GM12875 (cell line): Measurements from ENCODE around the gene DDR1.
"Not testable (repeated sequence)": the region's sequence is repeated elsewhere in the genome, so short reads cannot be mapped to it uniquely, and the experiment has no call there.

ENCODE experiments used
- H3K4me3 ChIP-seq: one replicate; pipeline ENCODE4 v1.5.1; 2011; ENCODE audit warnings: low read depth, low read length, control low read depth
- TF ChIP-seq, protein P1 (sequence below): IDR thresholded peaks from 2 replicates; pipeline ENCODE4 v1.5.1; 2011; ENCODE audit warnings: low read depth, mild to moderate bottlenecking, control low read depth, inconsistent platforms, low read length, moderate library complexity, borderline replicate concordance; ENCODE audit not compliant: insufficient read depth

Gene DDR1

DNA sequence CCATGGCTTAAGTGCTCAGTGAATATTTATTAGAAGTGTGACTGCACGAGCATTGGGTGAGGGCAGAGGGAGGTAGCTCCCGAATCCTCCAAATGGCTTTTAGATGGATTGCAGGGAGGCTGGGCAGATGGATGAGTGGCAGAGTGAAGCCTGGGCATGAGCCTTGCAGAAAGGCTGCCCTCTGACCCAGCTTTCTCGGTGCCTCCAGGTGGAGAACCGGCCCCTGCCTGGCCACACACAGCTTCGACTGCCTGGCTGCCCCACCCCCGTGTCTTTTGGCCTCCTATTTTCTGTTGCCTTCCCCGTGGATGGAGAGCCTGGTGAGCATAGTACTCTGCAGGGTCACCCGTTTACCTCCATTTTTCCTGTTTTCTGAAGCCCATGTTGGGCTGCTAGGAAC is 33.2 kb downstream of the DDR1 start:
- H3K4me3 ChIP-seq = no peak overlapping the region
- TF ChIP-seq, protein P1, sequence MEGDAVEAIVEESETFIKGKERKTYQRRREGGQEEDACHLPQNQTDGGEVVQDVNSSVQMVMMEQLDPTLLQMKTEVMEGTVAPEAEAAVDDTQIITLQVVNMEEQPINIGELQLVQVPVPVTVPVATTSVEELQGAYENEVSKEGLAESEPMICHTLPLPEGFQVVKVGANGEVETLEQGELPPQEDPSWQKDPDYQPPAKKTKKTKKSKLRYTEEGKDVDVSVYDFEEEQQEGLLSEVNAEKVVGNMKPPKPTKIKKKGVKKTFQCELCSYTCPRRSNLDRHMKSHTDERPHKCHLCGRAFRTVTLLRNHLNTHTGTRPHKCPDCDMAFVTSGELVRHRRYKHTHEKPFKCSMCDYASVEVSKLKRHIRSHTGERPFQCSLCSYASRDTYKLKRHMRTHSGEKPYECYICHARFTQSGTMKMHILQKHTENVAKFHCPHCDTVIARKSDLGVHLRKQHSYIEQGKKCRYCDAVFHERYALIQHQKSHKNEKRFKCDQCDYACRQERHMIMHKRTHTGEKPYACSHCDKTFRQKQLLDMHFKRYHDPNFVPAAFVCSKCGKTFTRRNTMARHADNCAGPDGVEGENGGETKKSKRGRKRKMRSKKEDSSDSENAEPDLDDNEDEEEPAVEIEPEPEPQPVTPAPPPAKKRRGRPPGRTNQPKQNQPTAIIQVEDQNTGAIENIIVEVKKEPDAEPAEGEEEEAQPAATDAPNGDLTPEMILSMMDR = no peak

DNA sequence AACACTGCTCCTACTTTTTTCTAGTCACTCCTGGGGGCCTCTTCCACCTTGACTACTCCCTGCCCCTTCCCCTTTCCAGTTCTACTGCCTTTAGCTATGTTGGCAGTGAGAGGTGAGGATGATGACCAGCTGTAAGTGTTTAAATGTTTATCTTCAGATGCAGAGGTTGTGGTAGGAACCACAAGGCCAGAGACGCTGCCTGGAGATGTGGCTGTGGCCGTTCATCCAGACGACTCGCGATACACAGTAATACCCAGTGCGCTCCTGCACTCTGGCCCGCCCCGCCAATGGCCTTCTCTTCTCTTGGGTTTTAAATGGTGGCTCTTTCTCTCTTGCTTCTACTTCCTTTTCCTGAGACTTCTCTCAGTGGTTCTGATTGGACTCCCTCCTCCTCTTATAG is 34.4 kb downstream of the DDR1 start:
- TF ChIP-seq, protein P1 = no peak
- H3K4me3 ChIP-seq = no peak overlapping the region

DNA sequence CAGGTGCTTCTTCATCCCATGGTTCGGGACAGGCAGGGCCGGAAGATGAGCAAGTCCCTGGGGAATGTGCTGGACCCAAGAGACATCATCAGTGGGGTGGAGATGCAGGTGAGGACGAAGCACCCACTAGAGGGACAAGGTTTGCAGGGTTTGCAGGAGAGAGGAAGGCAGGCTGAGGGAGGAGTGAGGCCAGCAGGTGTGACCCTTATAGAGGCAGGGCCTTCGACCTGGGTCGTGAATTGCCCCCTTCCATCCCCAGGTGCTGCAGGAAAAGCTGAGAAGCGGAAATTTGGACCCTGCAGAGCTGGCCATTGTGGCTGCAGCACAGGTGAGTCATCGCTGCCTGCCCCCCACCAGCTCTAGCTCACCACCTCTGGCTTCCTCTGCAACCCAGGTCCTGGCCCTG is 38.1 kb downstream of the DDR1 start:
- TF ChIP-seq, protein P1 = no peak
- no peak overlapping the region for H3K4me3 ChIP-seq

DNA sequence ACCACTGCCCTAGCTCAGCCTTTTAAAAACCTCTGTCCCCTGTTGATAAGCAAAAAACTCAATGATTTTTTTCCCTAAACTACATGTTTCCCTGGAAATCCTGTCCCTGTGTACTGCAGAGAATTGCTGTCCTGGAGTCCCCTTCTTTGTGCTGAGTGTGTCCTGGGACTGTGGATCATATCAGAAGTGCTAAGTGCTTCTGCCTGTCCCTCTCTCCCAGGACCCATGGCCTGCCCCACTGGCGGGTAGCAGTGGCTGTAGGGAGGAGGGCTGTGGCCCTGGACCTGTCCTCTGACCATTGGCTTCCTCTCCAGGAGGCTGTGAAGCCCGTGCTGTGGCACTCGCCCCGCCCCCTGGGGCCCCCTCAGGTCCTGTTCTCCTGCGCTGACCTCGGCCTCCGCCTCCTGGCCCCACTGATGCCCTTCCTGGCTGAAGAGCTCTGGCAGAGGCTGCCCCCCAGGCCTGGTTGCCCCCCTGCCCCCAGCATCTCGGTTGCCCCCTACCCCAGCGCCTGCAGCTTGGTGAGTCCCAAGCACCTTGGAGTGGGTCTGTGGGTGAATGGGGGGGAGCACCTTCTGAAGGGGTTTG is 39.8 kb downstream of the DDR1 start:
- H3K4me3 ChIP-seq = not testable (repeated sequence)

DNA sequence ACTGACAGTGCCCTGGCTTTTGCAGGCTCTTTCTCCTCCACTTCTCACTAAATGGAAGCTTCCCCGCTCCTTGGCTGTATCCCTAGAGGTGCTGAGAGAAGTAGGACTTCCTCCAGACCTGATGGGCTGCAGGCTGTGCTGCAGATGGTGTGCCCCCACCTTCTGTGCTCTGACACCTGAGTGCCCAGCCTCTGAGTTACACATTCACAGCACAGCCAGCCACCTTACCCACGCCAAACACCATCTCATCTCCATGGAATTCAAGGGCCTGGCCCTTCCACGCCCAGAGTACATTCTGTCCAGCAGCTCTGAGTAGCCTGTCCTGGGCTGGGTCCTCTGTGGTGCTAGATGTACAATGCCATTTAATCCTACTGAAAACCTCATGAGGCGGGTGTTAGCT is 42.3 kb downstream of the DDR1 start:
- no peak overlapping the region for H3K4me3 ChIP-seq
- TF ChIP-seq, protein P1 = no peak

DNA sequence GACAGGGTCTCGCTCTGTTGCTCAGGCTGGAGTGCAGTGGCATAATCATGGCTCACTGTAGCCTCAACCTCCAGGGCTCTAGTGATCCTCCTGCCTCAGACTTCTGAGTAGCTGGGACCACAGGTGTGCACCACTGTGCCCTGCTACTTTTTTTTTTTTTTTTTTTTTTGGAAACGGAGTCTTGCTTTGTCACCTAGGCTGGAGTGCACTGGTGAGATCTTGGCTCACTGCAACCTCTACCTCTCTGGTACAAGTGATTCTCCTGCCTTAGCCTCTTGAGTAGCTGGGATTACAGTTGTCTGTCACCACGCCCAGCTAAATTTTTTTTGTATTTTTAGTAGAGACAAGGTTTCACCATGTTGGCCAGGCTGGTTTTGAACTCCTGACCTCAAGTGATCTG is 42.8 kb downstream of the DDR1 start:
- not testable (repeated sequence) for H3K4me3 ChIP-seq

DNA sequence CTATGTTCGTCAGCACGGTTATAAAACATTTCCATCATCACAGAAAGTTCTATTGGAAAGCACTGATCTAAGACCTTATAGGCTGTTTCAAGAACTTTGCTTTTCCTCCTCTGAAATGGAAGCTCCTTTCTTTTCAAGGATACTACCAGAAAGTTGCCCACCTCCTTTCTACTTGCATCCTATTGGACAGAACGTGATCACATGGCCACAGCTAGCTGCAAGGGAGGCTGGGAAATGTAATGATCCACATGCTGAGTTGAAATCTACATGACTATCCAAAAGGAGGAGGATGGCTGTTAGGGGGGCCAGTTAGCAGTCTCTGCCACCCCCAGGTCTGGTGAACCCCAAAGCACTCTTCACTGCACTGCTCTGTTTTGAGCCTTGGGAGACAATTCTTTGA is 44.4 kb downstream of the DDR1 start:
- H3K4me3 ChIP-seq = no peak overlapping the region
- TF ChIP-seq, protein P1 = no peak

DNA sequence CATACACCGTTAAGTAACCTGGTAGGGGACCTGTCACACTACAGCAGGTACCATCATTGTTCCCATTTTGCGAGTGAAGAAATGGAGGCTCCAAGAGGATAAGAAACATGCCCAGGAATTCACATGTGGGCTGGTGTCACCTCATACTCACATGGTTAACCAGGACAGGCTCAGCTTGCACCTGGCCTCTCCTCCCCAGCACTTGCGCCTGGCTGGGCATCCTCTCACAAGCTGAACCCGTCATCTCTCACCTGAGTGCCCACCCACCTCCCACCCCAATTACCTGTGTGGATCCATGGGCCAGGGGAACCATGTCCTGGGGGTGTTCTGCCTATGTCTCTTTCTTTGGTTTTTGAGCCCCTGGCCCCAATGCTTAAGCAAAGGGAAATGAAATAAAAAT is 46.2 kb downstream of the DDR1 start:
- no peak overlapping the region for H3K4me3 ChIP-seq
- TF ChIP-seq, protein P1 = no peak
